ENCODE data around the gene ARMC5. TPM values are rescaled to one million over a fixed set of nuclear protein-coding genes. Genes with fewer than 3 reads are reported as not detected.
A peak's percentile ranks its signal among the peaks of the same experiment; 100 is the strongest.

ARMC5 gene
- total RNA-seq, 4 donors from 2014 or later: 12.4 to 20.4 (median 17.6) TPM

GRCh38 chr16:31488468-31489297 lies 29.4 kb downstream of the ARMC5 start:
- H3K4me1 ChIP-seq: peaks cover 4 to 20% (median 7%) of the 10 kb centered on the region in 4 donors
- TF ChIP-seq CTCF (IDR thresholded peaks at IDR 0.05) (no peak), POLR2A (IDR thresholded peaks at IDR 0.05) (no peak)
- peak overlapping the region in 1 of 4 donors; percentile 70 for H3K27ac ChIP-seq
- no peaks in the 10 kb centered on the region for H3K27me3 ChIP-seq
- no peak for DNase-seq
- peaks cover 0 to 4% (median 0%) of the 10 kb centered on the region in 4 donors for H3K9me3 ChIP-seq
- H3K36me3 ChIP-seq: peaks cover 0 to 21% (median 0%) of the 10 kb centered on the region in 3 donors
- peak overlapping the region; percentile 50 to 67 (median 58) for H3K4me3 ChIP-seq

- H3K27ac ChIP-seq: no peak overlapping the region
- peaks cover 0 to 4% (median 0%) of the 10 kb centered on the region in 4 donors for H3K9me3 ChIP-seq
- TF ChIP-seq POLR2A (IDR thresholded peaks at IDR 0.05) (no peak), CTCF (IDR thresholded peaks at IDR 0.05) (no peak)
- DNase-seq: no peak
- no peak overlapping the region for H3K4me3 ChIP-seq
- peaks cover 0 to 26% (median 0%) of the 10 kb centered on the region in 3 donors for H3K36me3 ChIP-seq
- peaks cover 4 to 20% (median 7%) of the 10 kb centered on the region in 4 donors for H3K4me1 ChIP-seq
- H3K27me3 ChIP-seq: no peaks in the 10 kb centered on the region
Measured at GRCh38 chr16:31489298-31489564, 29.9 kb downstream of the ARMC5 start.

GRCh38 chr16:31489616-31490584 lies 30.6 kb downstream of the ARMC5 start:
- DNase-seq: no peak
- Histone ChIP-seq H3K4me3 (no peak overlapping the region), H3K4me1 (peaks cover 4 to 20% (median 7%) of the 10 kb centered on the region in 4 donors), H3K9me3 (peaks cover 0 to 4% (median 0%) of the 10 kb centered on the region in 4 donors), H3K36me3 (peaks cover 0 to 32% (median 0%) of the 10 kb centered on the region in 3 donors), H3K27me3 (no peaks in the 10 kb centered on the region), H3K27ac (no peak overlapping the region)
- TF ChIP-seq CTCF (IDR thresholded peaks at IDR 0.05) (no peak), POLR2A (IDR thresholded peaks at IDR 0.05) (no peak)

- no peak for DNase-seq
- peaks cover 4 to 18% (median 6%) of the 10 kb centered on the region in 4 donors for H3K4me1 ChIP-seq
Measured at GRCh38 chr16:31491778-31492418, 32.6 kb downstream of the ARMC5 start.

GRCh38 chr16:31493506-31494125 lies 34.3 kb downstream of the ARMC5 start:
- H3K27ac ChIP-seq: no peak overlapping the region
- H3K27me3 ChIP-seq: no peaks in the 10 kb centered on the region
- H3K4me1 ChIP-seq: peaks cover 0 to 2% (median 0%) of the 10 kb centered on the region in 4 donors
- DNase-seq: no peak
- no peaks in the 10 kb centered on the region for H3K9me3 ChIP-seq
- peaks cover 0 to 69% (median 0%) of the 10 kb centered on the region in 3 donors for H3K36me3 ChIP-seq
- no peak overlapping the region for H3K4me3 ChIP-seq
- TF ChIP-seq POLR2A (IDR thresholded peaks at IDR 0.05) (no peak), CTCF (IDR thresholded peaks at IDR 0.05) (no peak)

More at GRCh38 chr16:31491778-31492418, 32.6 kb downstream of the ARMC5 start:
- no peak for TF ChIP-seq POLR2A (IDR thresholded peaks at IDR 0.05)
- Histone ChIP-seq H3K4me3 (no peak overlapping the region), H3K9me3 (peaks cover 0 to 4% (median 0%) of the 10 kb centered on the region in 4 donors), H3K36me3 (peaks cover 0 to 52% (median 0%) of the 10 kb centered on the region in 3 donors), H3K27ac (no peak overlapping the region), H3K27me3 (no peaks in the 10 kb centered on the region)
